HCT116 (cell line): Measurements from ENCODE around the gene ZNF112. TPM values are rescaled to one million over a fixed set of nuclear protein-coding genes. Genes with fewer than 3 reads are reported as not detected.

Experiments used
- ATAC-seq: fragments of 200-7000 bp; cut with Tn5 transposase; 2 replicates; pipeline ENCODE4 v1.9.1; 2020; ENCODE audit warnings: mild to moderate bottlenecking, moderate library complexity
- BruUV-seq: library from RNA; stranded (reverse); fragments of 400-500 nt; replicated peaks from 2 replicates; lab custom pipeline; 2021; lab: Mats Ljungman, UMichigan
- CTCF ChIA-PET: fragments of 300-600 bp; sonication (Branson Sonifier 250); formaldehyde crosslinking; loops from one replicate; lab custom pipeline; 2021; ENCODE audit warnings: antibody characterized with exemption; lab: Charles Lee
- POLR2A ChIA-PET: fragments of 300-600, 350-600 bp; sonication (Branson Sonifier 250); formaldehyde crosslinking; loops from one replicate; lab custom pipeline; 2021; ENCODE audit warnings: antibody characterized with exemption; lab: Charles Lee
- RAD21 ChIA-PET, 2 experiments: fragments of 300-600 bp; sonication (Branson Sonifier 250); formaldehyde crosslinking; loops; one replicate each; lab custom pipeline; 2023; ENCODE audit warnings: low total read pairs in 2 of 2; ENCODE audit not compliant: uncharacterized antibody in 2 of 2, unreplicated experiment in 2 of 2, low non-redundant PET in 1 of 2; lab: Charles Lee
- DNase-seq: peaks from one replicate; pipeline ENCODE4 v3.0.0-alpha.2; 2010; ENCODE audit warnings: low read depth, low spot score
- H2AFZ ChIP-seq: fragments of 200-600 bp; shearing (Covaris generic), sonication (generic); 2 replicates; pipeline ENCODE4 v1.6.1; 2017; ENCODE audit warnings: low read depth, mixed run types, mixed read lengths, antibody characterized with exemption, low read length; ENCODE audit not compliant: poor library complexity, severe bottlenecking
- H3K27ac ChIP-seq: 2 replicates; pipeline ENCODE4 v1.5.1; 2012; ENCODE audit warnings: low read depth, low read length
- H3K27me3 ChIP-seq: fragments of 200-600 bp; sonication (generic); 2 replicates; pipeline ENCODE4 v1.6.1; 2016; ENCODE audit warnings: mixed run types, low read length, mixed read lengths; ENCODE audit not compliant: insufficient read depth
- H3K36me3 ChIP-seq, 2 experiments: fragments of 200-500 bp in 1 of 2; fragments of 200-600 bp in 1 of 2; sonication (Bioruptor generic) in 1 of 2; sonication (generic) in 1 of 2; 2 replicates each; pipeline versions ENCODE4 v1.5.1 to v1.6.1; 2014 to 2016; ENCODE audit warnings: low read length in 2 of 2, inconsistent platforms in 1 of 2, mixed read lengths in 1 of 2, mixed run types in 1 of 2; ENCODE audit not compliant: insufficient read depth in 2 of 2, control insufficient read depth in 1 of 2
- H3K4me1 ChIP-seq, 2 experiments: fragments of 200-600 bp in 1 of 2; sonication (generic) in 1 of 2; 2 replicates each; pipeline versions ENCODE4 v1.5.1 to v1.6.1; 2012 to 2017; ENCODE audit warnings: low read length in 2 of 2, inconsistent platforms in 1 of 2, mild to moderate bottlenecking in 1 of 2, mixed read lengths in 1 of 2, mixed run types in 1 of 2, moderate library complexity in 1 of 2; ENCODE audit not compliant: insufficient read depth in 2 of 2, control insufficient read depth in 1 of 2
- H3K4me2 ChIP-seq: fragments of 200-600 bp; sonication (generic); 2 replicates; pipeline ENCODE4 v1.6.1; 2017; ENCODE audit warnings: mixed run types, low read length, mixed read lengths
- H3K4me3 ChIP-seq, 2 experiments: fragments of 200-600 bp in 1 of 2; sonication (generic) in 1 of 2; replicated peaks in 1 of 2; 2 replicates each; pipeline ENCODE4 v1.5.1; 2011 to 2016; ENCODE audit warnings: low read length in 2 of 2, control low read depth in 1 of 2, low read depth in 1 of 2, mild to moderate bottlenecking in 1 of 2, mixed read lengths in 1 of 2, mixed run types in 1 of 2
- H3K79me2 ChIP-seq: fragments of 200-600 bp; sonication (generic); 2 replicates; pipeline ENCODE4 v1.6.1; 2017; ENCODE audit warnings: mild to moderate bottlenecking, mixed run types, low read length, moderate library complexity, mixed read lengths; ENCODE audit not compliant: insufficient read depth
- H3K9ac ChIP-seq: fragments of 200-600 bp; sonication (generic); 2 replicates; pipeline ENCODE4 v1.6.1; 2016; ENCODE audit warnings: low read length, mixed read lengths
- H3K9me2 ChIP-seq: fragments of 200-600 bp; sonication (generic), shearing (Covaris generic); 2 replicates; pipeline ENCODE4 v1.6.1; 2017; ENCODE audit warnings: mixed run types, mild to moderate bottlenecking, moderate library complexity; ENCODE audit not compliant: insufficient read depth
- H3K9me3 ChIP-seq, 2 experiments: fragments of 200-500 bp in 1 of 2; fragments of 200-600 bp in 1 of 2; sonication (Bioruptor generic) in 1 of 2; sonication (generic) in 1 of 2; 2 replicates each; pipeline ENCODE4 v1.6.1; 2014 to 2017; ENCODE audit warnings: low read length in 2 of 2, mixed read lengths in 2 of 2, inconsistent platforms in 1 of 2, low read depth in 1 of 2, mild to moderate bottlenecking in 1 of 2, mixed run types in 1 of 2, moderate library complexity in 1 of 2; ENCODE audit not compliant: control insufficient read depth in 1 of 2, insufficient read depth in 1 of 2
- H4K20me1 ChIP-seq: fragments of 200-600 bp; sonication (generic), shearing (Covaris generic); 2 replicates; pipeline ENCODE4 v1.6.1; 2017; ENCODE audit warnings: mixed run types, mild to moderate bottlenecking, moderate library complexity; ENCODE audit not compliant: insufficient read depth
- CBX3 ChIP-seq: IDR thresholded peaks from 2 replicates; pipeline ENCODE4 v1.6.1; 2012; ENCODE audit warnings: low read depth
- CEBPB ChIP-seq: IDR thresholded peaks from 2 replicates; pipeline ENCODE4 v1.6.1; 2012; ENCODE audit warnings: low read depth
- EZH2 ChIP-seq: fragments of 200-600 bp; sonication (generic); IDR thresholded peaks from 2 replicates; pipeline ENCODE4 v1.6.1; 2017; ENCODE audit warnings: antibody characterized with exemption, mixed run types
- EZH2phosphoT487 ChIP-seq: fragments of 200-600 bp; IDR thresholded peaks from 2 replicates; pipeline ENCODE4 v1.6.1; 2018; ENCODE audit warnings: antibody characterized with exemption, borderline replicate concordance
- POLR2AphosphoS5 ChIP-seq: IDR thresholded peaks from 2 replicates; pipeline ENCODE4 v1.6.1; 2011; ENCODE audit warnings: mild to moderate bottlenecking, low read depth, low read length, moderate library complexity
- RAD21 ChIP-seq: IDR thresholded peaks from 2 replicates; pipeline ENCODE4 v1.6.1; 2012; ENCODE audit warnings: low read depth, mild to moderate bottlenecking
- SP1 ChIP-seq: IDR thresholded peaks from 2 replicates; pipeline ENCODE4 v1.6.1; 2012; ENCODE audit warnings: low read depth
- TCF7L2 ChIP-seq: IDR thresholded peaks from 2 replicates; pipeline ENCODE4 v1.7.0; 2011; ENCODE audit warnings: borderline replicate concordance, inconsistent platforms; ENCODE audit not compliant: insufficient read depth, insufficient read length; ENCODE audit errors: extremely low read depth
- YY1 ChIP-seq: IDR thresholded peaks from 2 replicates; pipeline ENCODE4 v1.6.1; 2011; ENCODE audit warnings: low read length, low read depth, moderate library complexity, mild to moderate bottlenecking; ENCODE audit not compliant: insufficient replicate concordance; ENCODE audit errors: extremely low read depth
- ZFX ChIP-seq: fragments of 450-650 bp; IDR thresholded peaks from 2 replicates; pipeline ENCODE4 v1.6.1; 2017
- ZNF274 ChIP-seq: fragments of 200-500 bp; sonication (Bioruptor generic); IDR thresholded peaks from 2 replicates; pipeline ENCODE4 v1.6.1; 2014; ENCODE audit warnings: mild to moderate bottlenecking, low read depth, low read length, inconsistent platforms
- intact Hi-C: fragments of 100-400 bp; cut with micrococcal nuclease; formaldehyde crosslinking; loops from 2 replicates; pipeline ENCODE4 v1.10.0; 2022
- total RNA-seq: library from RNA; stranded (reverse); gene quantifications from one replicate; pipeline ENCODE4 v1.2.1, GENCODE V29; 2021; ENCODE audit not compliant: unreplicated experiment
- TF ChIP-seq, protein P1 (sequence below): IDR thresholded peaks from 2 replicates; pipeline ENCODE4 v1.6.1; 2011; ENCODE audit warnings: mild to moderate bottlenecking, low read length, moderate library complexity; ENCODE audit not compliant: insufficient replicate concordance; ENCODE audit errors: extremely low read depth
- TF ChIP-seq, protein P2 (sequence below): IDR thresholded peaks from 2 replicates; pipeline ENCODE4 v1.6.1; 2012; ENCODE audit warnings: low read depth
- TF ChIP-seq, protein P3 (sequence below): IDR thresholded peaks from 2 replicates; pipeline ENCODE4 v1.6.1; 2012

The ZNF112 gene
- total RNA-seq, 1 experiment from 2014 or later = 3.6 TPM

DNA sequence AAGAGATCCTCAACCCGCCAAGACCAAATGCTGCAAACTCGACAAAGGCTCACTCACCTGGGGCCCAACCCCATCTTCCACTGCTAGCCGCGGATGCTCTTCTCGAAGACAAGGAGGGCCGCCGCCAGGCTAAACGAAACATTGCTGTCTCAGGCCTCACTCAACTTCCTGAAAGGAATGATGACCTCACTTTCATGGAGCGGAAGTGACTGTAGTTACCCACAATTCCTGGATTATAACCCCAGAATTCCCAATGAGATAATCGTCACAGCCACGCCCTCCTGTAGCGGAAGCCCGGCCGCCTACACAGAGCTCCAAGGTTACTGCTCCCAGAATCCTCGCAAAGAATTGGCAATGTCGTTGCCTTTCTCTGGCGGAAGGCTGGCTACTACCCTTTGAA, 10.5 kb upstream of the ZNF112 start:
- RAD21 ChIA-PET = no interaction called here
- Histone ChIP-seq H3K27me3 (no peaks in the 10 kb centered on the region), H3K9ac (no peak overlapping the region), H4K20me1 (no peaks in the 10 kb centered on the region), H3K9me3 (peaks cover 0 to 3% of the 10 kb centered on the region in 2 experiments; a peak in 1 of 4 replicates), H3K79me2 (no peaks in the 10 kb centered on the region), H3K36me3 (no peaks in the 10 kb centered on the region), H3K4me3 (no peak overlapping the region), H3K9me2 (no peaks in the 10 kb centered on the region), H3K27ac (no peak overlapping the region), H3K4me2 (no peak overlapping the region), H2AFZ (no peak overlapping the region), H3K4me1 (no peaks in the 10 kb centered on the region)
- CTCF ChIA-PET = no interaction called here
- no peak for TF ChIP-seq EZH2phosphoT487
- TF ChIP-seq, protein P1, sequence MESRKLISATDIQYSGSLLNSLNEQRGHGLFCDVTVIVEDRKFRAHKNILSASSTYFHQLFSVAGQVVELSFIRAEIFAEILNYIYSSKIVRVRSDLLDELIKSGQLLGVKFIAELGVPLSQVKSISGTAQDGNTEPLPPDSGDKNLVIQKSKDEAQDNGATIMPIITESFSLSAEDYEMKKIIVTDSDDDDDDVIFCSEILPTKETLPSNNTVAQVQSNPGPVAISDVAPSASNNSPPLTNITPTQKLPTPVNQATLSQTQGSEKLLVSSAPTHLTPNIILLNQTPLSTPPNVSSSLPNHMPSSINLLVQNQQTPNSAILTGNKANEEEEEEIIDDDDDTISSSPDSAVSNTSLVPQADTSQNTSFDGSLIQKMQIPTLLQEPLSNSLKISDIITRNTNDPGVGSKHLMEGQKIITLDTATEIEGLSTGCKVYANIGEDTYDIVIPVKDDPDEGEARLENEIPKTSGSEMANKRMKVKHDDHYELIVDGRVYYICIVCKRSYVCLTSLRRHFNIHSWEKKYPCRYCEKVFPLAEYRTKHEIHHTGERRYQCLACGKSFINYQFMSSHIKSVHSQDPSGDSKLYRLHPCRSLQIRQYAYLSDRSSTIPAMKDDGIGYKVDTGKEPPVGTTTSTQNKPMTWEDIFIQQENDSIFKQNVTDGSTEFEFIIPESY = no peak
- no peak for TF ChIP-seq ZFX
- TF ChIP-seq ZNF274 = no peak
- TF ChIP-seq, protein P2, sequence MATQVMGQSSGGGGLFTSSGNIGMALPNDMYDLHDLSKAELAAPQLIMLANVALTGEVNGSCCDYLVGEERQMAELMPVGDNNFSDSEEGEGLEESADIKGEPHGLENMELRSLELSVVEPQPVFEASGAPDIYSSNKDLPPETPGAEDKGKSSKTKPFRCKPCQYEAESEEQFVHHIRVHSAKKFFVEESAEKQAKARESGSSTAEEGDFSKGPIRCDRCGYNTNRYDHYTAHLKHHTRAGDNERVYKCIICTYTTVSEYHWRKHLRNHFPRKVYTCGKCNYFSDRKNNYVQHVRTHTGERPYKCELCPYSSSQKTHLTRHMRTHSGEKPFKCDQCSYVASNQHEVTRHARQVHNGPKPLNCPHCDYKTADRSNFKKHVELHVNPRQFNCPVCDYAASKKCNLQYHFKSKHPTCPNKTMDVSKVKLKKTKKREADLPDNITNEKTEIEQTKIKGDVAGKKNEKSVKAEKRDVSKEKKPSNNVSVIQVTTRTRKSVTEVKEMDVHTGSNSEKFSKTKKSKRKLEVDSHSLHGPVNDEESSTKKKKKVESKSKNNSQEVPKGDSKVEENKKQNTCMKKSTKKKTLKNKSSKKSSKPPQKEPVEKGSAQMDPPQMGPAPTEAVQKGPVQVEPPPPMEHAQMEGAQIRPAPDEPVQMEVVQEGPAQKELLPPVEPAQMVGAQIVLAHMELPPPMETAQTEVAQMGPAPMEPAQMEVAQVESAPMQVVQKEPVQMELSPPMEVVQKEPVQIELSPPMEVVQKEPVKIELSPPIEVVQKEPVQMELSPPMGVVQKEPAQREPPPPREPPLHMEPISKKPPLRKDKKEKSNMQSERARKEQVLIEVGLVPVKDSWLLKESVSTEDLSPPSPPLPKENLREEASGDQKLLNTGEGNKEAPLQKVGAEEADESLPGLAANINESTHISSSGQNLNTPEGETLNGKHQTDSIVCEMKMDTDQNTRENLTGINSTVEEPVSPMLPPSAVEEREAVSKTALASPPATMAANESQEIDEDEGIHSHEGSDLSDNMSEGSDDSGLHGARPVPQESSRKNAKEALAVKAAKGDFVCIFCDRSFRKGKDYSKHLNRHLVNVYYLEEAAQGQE = no peak
- no peak for TF ChIP-seq CEBPB
- no peak for TF ChIP-seq POLR2AphosphoS5
- TF ChIP-seq, protein P3, sequence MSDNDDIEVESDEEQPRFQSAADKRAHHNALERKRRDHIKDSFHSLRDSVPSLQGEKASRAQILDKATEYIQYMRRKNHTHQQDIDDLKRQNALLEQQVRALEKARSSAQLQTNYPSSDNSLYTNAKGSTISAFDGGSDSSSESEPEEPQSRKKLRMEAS = no peak
- no peak for TF ChIP-seq CBX3
- no peak for TF ChIP-seq EZH2
- no peak for TF ChIP-seq RAD21
- no peak for TF ChIP-seq SP1
- no peak for TF ChIP-seq TCF7L2
- TF ChIP-seq YY1 = no peak
- POLR2A ChIA-PET = no interaction called here
- no peak for DNase-seq
- intact Hi-C loops = no loop called here
- no TSS peak for BruUV-seq
- ATAC-seq = no peak
